Measurements from ENCODE around the gene RAPGEF1.

DNA sequence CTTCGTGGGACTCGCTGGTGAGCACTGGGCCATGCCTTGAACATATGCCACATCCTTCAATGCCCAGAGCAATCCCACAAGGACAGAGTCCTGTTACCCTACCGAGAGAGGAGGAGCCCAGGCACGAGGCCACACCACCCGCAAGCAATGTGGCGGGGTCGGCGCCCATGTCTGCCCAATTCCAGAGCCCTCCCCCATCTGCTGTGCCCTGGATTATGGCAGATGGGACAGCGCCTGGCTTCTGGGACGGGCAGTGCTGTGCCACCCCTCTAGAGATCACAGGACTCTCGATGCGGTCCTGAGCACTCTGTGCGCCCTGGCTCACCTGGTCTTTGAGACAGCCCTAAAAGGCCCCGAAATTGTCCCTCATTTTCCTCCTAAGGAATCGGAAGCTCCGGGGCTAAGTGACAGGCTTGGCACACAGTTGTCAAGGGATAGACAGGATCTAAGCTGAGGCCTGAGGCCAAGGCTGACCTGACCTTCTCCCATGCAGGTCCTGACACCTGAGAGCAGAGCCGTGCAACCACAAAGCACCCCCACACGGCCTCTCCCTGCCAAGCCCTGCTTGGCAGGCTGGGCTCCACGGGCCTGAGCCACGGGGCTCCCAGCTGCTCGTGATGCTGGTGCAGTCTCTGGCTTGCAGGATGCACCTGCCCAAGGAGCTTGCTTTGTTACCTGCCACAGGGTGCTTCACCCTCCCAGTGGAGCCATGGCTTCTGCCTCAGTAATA is 145.8 kb downstream of the RAPGEF1 start:
- TF ChIP-seq EZH2phosphoT487 (IDR thresholded peaks at IDR 0.05; ENCODE audit: insufficient read depth, low read depth), result no peak
- no peak for TF ChIP-seq EZH2 (IDR thresholded peaks at IDR 0.05; ENCODE audit: insufficient read depth, poor library complexity, severe bottlenecking)
